Peyer's patch (tissue), 4 donors: ENCODE results near the gene DHX8.

Experiments used
- POLR2A ChIP-seq, 2 donors: fragments of 450-650 bp; IDR thresholded peaks; one replicate each; pipeline ENCODE4 v1.5.1; 2017; ENCODE audit warnings: antibody characterized with exemption in 2 of 2, mild to moderate bottlenecking in 2 of 2, moderate library complexity in 2 of 2
- TF ChIP-seq, protein P1 (sequence below), 6 experiments: fragments of 450-650 bp in 4 of 6; fragments of 200-600 bp in 2 of 6; sonication (generic) in 1 of 6; IDR thresholded peaks; one replicate each; pipeline ENCODE4 v1.5.1; 2017 to 2019; ENCODE audit warnings: antibody characterized with exemption in 6 of 6, mild to moderate bottlenecking in 3 of 6, moderate library complexity in 1 of 6

DNA sequence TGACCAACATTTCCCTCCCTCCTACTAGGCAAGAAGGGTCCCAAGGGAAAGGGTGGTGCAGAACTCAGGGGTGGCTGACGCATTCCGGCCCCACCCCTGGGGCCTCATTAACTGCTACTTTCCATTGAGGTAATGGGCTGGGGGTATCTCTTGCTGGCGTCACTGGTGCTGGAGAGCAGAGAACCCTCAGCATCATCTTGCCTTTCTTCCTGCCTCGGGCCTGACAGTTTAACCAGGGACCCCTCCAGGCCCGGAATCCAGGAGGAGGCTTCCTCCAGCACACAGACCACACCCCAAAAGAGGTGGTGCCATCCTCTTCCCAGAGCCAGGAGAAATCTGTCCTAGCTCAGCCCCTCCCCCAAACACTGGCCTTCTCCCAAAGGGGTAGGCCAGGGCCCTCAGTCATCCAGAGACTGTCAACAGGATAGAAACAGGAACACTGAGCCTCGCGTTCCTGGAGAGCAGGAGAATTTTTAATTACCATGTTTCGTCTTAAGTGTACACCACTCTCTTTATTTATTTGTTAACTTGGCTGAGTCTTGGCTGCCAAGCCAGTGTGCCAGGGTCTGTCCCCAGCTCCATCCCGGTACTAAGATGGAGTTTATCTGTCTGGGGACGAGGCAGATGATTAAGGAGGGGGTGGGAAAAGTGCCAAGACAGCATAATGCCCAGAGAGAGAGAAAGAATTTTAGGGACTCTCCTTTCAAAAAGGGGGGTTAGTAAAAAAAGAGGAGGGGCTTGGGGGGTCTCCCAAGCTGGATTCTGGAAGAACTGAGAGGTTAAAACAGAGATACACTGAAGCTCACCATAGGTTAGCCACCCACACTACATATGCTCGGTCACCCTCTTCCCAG lies 57.3 kb downstream of the DHX8 start:
- TF ChIP-seq, protein P1, sequence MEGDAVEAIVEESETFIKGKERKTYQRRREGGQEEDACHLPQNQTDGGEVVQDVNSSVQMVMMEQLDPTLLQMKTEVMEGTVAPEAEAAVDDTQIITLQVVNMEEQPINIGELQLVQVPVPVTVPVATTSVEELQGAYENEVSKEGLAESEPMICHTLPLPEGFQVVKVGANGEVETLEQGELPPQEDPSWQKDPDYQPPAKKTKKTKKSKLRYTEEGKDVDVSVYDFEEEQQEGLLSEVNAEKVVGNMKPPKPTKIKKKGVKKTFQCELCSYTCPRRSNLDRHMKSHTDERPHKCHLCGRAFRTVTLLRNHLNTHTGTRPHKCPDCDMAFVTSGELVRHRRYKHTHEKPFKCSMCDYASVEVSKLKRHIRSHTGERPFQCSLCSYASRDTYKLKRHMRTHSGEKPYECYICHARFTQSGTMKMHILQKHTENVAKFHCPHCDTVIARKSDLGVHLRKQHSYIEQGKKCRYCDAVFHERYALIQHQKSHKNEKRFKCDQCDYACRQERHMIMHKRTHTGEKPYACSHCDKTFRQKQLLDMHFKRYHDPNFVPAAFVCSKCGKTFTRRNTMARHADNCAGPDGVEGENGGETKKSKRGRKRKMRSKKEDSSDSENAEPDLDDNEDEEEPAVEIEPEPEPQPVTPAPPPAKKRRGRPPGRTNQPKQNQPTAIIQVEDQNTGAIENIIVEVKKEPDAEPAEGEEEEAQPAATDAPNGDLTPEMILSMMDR (IDR thresholded peaks at IDR 0.05): no peak
- TF ChIP-seq POLR2A (IDR thresholded peaks at IDR 0.05): no peak
